DND-41 (cell line): ENCODE measurements around the gene GFY.

Experiments
- ATAC-seq: fragments of 200-7000 bp; cut with Tn5 transposase; 3 replicates; pipeline ENCODE4 v1.9.1; 2021; ENCODE audit warnings: low read depth; ENCODE audit not compliant: insufficient read depth
- DNase-seq: peaks from one replicate; pipeline ENCODE4 v3.0.0-alpha.2; 2020
- H2AFZ ChIP-seq: 2 replicates; pipeline ENCODE4 v1.6.0; 2012; ENCODE audit warnings: low read depth, low read length
- H3K27ac ChIP-seq: 2 replicates; pipeline ENCODE4 v1.5.1; 2012; ENCODE audit warnings: low read length, inconsistent platforms
- H3K27me3 ChIP-seq: fragments of 200-600 bp; sonication (generic); 2 replicates; pipeline ENCODE4 v1.6.0; 2012; ENCODE audit warnings: low read length, mild to moderate bottlenecking, inconsistent platforms; ENCODE audit not compliant: insufficient read depth, poor library complexity
- H3K36me3 ChIP-seq: 2 replicates; pipeline ENCODE4 v1.5.1; 2012; ENCODE audit warnings: low read length, inconsistent platforms; ENCODE audit not compliant: insufficient read depth
- H3K4me1 ChIP-seq: 2 replicates; pipeline ENCODE4 v1.5.1; 2012; ENCODE audit warnings: mild to moderate bottlenecking, low read length; ENCODE audit not compliant: insufficient read depth
- H3K4me2 ChIP-seq: 2 replicates; pipeline ENCODE4 v1.6.0; 2012; ENCODE audit warnings: mild to moderate bottlenecking, moderate library complexity, low read length, inconsistent platforms; ENCODE audit not compliant: insufficient read depth
- H3K4me3 ChIP-seq, 2 experiments: fragments of 200-600 bp in 1 of 2; shearing (Covaris generic) in 1 of 2; 2 replicates each; pipeline ENCODE4 v1.5.1; 2012 to 2016; ENCODE audit warnings: inconsistent platforms in 2 of 2, low read length in 2 of 2, mild to moderate bottlenecking in 2 of 2, low read depth in 1 of 2, moderate library complexity in 1 of 2
- H3K79me2 ChIP-seq: 2 replicates; pipeline ENCODE4 v1.6.0; 2012; ENCODE audit warnings: low read length, inconsistent platforms; ENCODE audit not compliant: insufficient read depth
- H3K9ac ChIP-seq: 2 replicates; pipeline ENCODE4 v1.6.0; 2012; ENCODE audit warnings: low read depth, mild to moderate bottlenecking, inconsistent platforms, low read length, moderate library complexity
- H3K9me3 ChIP-seq: 2 replicates; pipeline ENCODE4 v1.5.1; 2012; ENCODE audit warnings: low read length, moderate library complexity, mild to moderate bottlenecking, inconsistent platforms; ENCODE audit not compliant: insufficient read depth, severe bottlenecking
- H4K20me1 ChIP-seq: 2 replicates; pipeline ENCODE4 v1.6.0; 2012; ENCODE audit warnings: low read length; ENCODE audit not compliant: insufficient read depth
- CTCF ChIP-seq: IDR thresholded peaks from 2 replicates; pipeline ENCODE4 v1.5.1; 2012; ENCODE audit warnings: borderline replicate concordance, low read length, moderate library complexity, mild to moderate bottlenecking; ENCODE audit not compliant: poor library complexity, severe bottlenecking; ENCODE audit errors: extremely low read depth
- EZH2 ChIP-seq: IDR thresholded peaks from 3 replicates; pipeline ENCODE4 v1.6.1; 2012; ENCODE audit warnings: borderline replicate concordance, low read depth, mild to moderate bottlenecking, moderate library complexity, low read length, inconsistent platforms; ENCODE audit not compliant: severe bottlenecking

GFY gene

GRCh38 chr19:49403404-49404187, 21.6 kb upstream of the GFY start:
- Histone ChIP-seq H3K27me3 (no peaks in the 10 kb centered on the region), H2AFZ (no peak overlapping the region), H3K9me3 (no peaks in the 10 kb centered on the region), H3K9ac (no peak overlapping the region), H3K4me2 (no peak overlapping the region), H4K20me1 (no peaks in the 10 kb centered on the region), H3K4me1 (no peaks in the 10 kb centered on the region), H3K36me3 (no peaks in the 10 kb centered on the region), H3K79me2 (no peaks in the 10 kb centered on the region), H3K27ac (no peak overlapping the region), H3K4me3 (no peak overlapping the region)
- ATAC-seq (no peak), DNase-seq (no peak)
- TF ChIP-seq EZH2 = no peak
- TF ChIP-seq CTCF = no peak

- H4K20me1 ChIP-seq = no peaks in the 10 kb centered on the region
- ATAC-seq (no peak), DNase-seq (no peak)
- H3K4me1 ChIP-seq = peaks cover 10% of the 10 kb centered on the region
- H3K27ac ChIP-seq = no peak overlapping the region
- no peaks in the 10 kb centered on the region for H3K9me3 ChIP-seq
- no peaks in the 10 kb centered on the region for H3K79me2 ChIP-seq
- H3K4me2 ChIP-seq = no peak overlapping the region
- H3K36me3 ChIP-seq = no peaks in the 10 kb centered on the region
- no peak overlapping the region for H2AFZ ChIP-seq
- no peak overlapping the region for H3K9ac ChIP-seq
- H3K27me3 ChIP-seq = no peaks in the 10 kb centered on the region
- TF ChIP-seq CTCF (no peak), EZH2 (no peak)
- H3K4me3 ChIP-seq = no peak overlapping the region
Measured at GRCh38 chr19:49407079-49407478, 18.1 kb upstream of the GFY start.

- no peak for DNase-seq
- ATAC-seq = no peak
- H3K27ac ChIP-seq = no peak overlapping the region
- no peak overlapping the region for H2AFZ ChIP-seq
- no peak overlapping the region for H3K9ac ChIP-seq
- TF ChIP-seq CTCF (no peak), EZH2 (no peak)
- H4K20me1 ChIP-seq = no peaks in the 10 kb centered on the region
- no peaks in the 10 kb centered on the region for H3K9me3 ChIP-seq
- H3K27me3 ChIP-seq = no peaks in the 10 kb centered on the region
- no peak overlapping the region for H3K4me2 ChIP-seq
- no peaks in the 10 kb centered on the region for H3K36me3 ChIP-seq
- no peaks in the 10 kb centered on the region for H3K79me2 ChIP-seq
- H3K4me1 ChIP-seq = peaks cover 10% of the 10 kb centered on the region
- H3K4me3 ChIP-seq = no peak overlapping the region
Measured at GRCh38 chr19:49407482-49408015, 17.6 kb upstream of the GFY start.
